Panc1 (cell line): ENCODE measurements around the gene VKORC1.

Source experiments
- POLR2AphosphoS5 ChIP-seq: IDR thresholded peaks from 2 replicates; pipeline ENCODE4 v1.6.1; 2012; ENCODE audit warnings: mild to moderate bottlenecking, low read depth, low read length, moderate library complexity
- SIN3A ChIP-seq: IDR thresholded peaks from 2 replicates; pipeline ENCODE4 v1.6.1; 2012; ENCODE audit warnings: low read depth, mild to moderate bottlenecking, low read length, moderate library complexity, borderline replicate concordance; ENCODE audit not compliant: insufficient read depth
- TCF7L2 ChIP-seq: IDR thresholded peaks from 2 replicates; pipeline ENCODE4 v1.6.1; 2011; ENCODE audit warnings: mild to moderate bottlenecking, low read depth, low read length, inconsistent platforms
- TF ChIP-seq, protein P1 (sequence below): fragments of 450-650 bp; IDR thresholded peaks from 2 replicates; pipeline ENCODE4 v1.5.1; 2017; ENCODE audit warnings: mild to moderate bottlenecking
- TF ChIP-seq, protein P2 (sequence below), 2 experiments: IDR thresholded peaks; 2 replicates each; pipeline ENCODE4 v1.6.1; 2011 to 2012; ENCODE audit warnings: low read depth in 2 of 2, control low read depth in 1 of 2, low read length in 1 of 2, mild to moderate bottlenecking in 1 of 2, moderate library complexity in 1 of 2; ENCODE audit not compliant: insufficient read depth in 1 of 2

DNA sequence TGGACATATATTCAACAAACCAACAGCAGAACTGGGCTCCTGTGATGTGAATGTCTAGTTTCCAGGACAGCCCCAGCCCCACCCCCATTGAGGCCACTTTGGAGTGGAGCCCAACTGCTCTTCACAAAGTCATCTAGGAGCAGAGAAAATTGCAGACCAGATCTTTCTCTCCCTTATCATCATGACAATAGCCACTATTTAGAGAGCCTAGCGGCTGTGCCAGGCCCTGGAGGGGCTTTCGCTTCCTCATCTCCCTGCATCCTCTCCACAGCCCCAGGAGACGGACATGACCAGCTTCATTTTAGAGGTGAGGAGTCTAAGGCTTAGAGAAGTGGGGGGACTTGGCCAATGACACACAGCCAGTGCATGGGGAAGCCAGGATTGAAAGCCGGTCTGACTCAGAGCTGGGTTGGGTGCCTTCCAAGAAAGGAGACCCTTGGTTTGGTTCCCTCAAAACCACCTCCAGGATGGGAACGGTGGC is 39.5 kb upstream of the VKORC1 start:
- TF ChIP-seq, protein P1, sequence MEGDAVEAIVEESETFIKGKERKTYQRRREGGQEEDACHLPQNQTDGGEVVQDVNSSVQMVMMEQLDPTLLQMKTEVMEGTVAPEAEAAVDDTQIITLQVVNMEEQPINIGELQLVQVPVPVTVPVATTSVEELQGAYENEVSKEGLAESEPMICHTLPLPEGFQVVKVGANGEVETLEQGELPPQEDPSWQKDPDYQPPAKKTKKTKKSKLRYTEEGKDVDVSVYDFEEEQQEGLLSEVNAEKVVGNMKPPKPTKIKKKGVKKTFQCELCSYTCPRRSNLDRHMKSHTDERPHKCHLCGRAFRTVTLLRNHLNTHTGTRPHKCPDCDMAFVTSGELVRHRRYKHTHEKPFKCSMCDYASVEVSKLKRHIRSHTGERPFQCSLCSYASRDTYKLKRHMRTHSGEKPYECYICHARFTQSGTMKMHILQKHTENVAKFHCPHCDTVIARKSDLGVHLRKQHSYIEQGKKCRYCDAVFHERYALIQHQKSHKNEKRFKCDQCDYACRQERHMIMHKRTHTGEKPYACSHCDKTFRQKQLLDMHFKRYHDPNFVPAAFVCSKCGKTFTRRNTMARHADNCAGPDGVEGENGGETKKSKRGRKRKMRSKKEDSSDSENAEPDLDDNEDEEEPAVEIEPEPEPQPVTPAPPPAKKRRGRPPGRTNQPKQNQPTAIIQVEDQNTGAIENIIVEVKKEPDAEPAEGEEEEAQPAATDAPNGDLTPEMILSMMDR = no peak
- no peak for TF ChIP-seq POLR2AphosphoS5
- TF ChIP-seq, protein P2, sequence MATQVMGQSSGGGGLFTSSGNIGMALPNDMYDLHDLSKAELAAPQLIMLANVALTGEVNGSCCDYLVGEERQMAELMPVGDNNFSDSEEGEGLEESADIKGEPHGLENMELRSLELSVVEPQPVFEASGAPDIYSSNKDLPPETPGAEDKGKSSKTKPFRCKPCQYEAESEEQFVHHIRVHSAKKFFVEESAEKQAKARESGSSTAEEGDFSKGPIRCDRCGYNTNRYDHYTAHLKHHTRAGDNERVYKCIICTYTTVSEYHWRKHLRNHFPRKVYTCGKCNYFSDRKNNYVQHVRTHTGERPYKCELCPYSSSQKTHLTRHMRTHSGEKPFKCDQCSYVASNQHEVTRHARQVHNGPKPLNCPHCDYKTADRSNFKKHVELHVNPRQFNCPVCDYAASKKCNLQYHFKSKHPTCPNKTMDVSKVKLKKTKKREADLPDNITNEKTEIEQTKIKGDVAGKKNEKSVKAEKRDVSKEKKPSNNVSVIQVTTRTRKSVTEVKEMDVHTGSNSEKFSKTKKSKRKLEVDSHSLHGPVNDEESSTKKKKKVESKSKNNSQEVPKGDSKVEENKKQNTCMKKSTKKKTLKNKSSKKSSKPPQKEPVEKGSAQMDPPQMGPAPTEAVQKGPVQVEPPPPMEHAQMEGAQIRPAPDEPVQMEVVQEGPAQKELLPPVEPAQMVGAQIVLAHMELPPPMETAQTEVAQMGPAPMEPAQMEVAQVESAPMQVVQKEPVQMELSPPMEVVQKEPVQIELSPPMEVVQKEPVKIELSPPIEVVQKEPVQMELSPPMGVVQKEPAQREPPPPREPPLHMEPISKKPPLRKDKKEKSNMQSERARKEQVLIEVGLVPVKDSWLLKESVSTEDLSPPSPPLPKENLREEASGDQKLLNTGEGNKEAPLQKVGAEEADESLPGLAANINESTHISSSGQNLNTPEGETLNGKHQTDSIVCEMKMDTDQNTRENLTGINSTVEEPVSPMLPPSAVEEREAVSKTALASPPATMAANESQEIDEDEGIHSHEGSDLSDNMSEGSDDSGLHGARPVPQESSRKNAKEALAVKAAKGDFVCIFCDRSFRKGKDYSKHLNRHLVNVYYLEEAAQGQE (IDR thresholded peaks at IDR 0.05; ENCODE audit: insufficient read depth in 1 of 2, low read depth in 2 of 2, low read length in 1 of 2) = no peak
- no peak for TF ChIP-seq TCF7L2
- no peak for TF ChIP-seq SIN3A
